Osteocyte (in vitro differentiated cells): Measurements from ENCODE around the gene ZNF784. TPM values are rescaled to one million over a fixed set of nuclear protein-coding genes. Genes with fewer than 3 reads are reported as not detected.

Experiments
- DNase-seq: peaks from one replicate; pipeline ENCODE4 v3.0.0; 2021; ENCODE audit warnings: mixed read lengths; ENCODE audit not compliant: unreplicated experiment; ENCODE audit errors: extremely low spot score
- H3K27ac Mint-ChIP-seq: one replicate; pipeline ENCODE4 v1.8.0; 2021; ENCODE audit warnings: mild to moderate bottlenecking, mixed read lengths; ENCODE audit not compliant: unreplicated experiment
- H3K27me3 Mint-ChIP-seq: one replicate; pipeline ENCODE4 v1.8.0; 2021; ENCODE audit warnings: mixed read lengths; ENCODE audit not compliant: unreplicated experiment
- H3K36me3 Mint-ChIP-seq: one replicate; pipeline ENCODE4 v1.8.0; 2021; ENCODE audit warnings: mixed read lengths; ENCODE audit not compliant: unreplicated experiment
- H3K4me1 Mint-ChIP-seq: one replicate; pipeline ENCODE4 v1.8.0; 2021; ENCODE audit warnings: mixed read lengths; ENCODE audit not compliant: unreplicated experiment
- H3K4me3 Mint-ChIP-seq: one replicate; pipeline ENCODE4 v1.8.0; 2021; ENCODE audit warnings: mild to moderate bottlenecking, moderate library complexity, mixed read lengths; ENCODE audit not compliant: unreplicated experiment
- H3K9me3 Mint-ChIP-seq: one replicate; pipeline ENCODE4 v1.8.0; 2021; ENCODE audit warnings: mixed read lengths; ENCODE audit not compliant: unreplicated experiment
- CTCF ChIP-seq: fragments of 200-600 bp; sonication (generic); IDR thresholded peaks from 2 replicates; pipeline ENCODE4 v1.5.0; 2021; ENCODE audit warnings: antibody characterized with exemption, mild to moderate bottlenecking, moderate library complexity
- total RNA-seq: library from RNA; stranded (reverse); gene quantifications from 2 replicates; pipeline ENCODE4 v1.2.1, GENCODE V29; 2021

Gene ZNF784
- total RNA-seq, 1 donor from 2014 or later: 9.6 TPM

- Mint-ChIP-seq H3K4me3 (peak overlapping the region; percentile 70), H3K36me3 (peaks cover 17% of the 10 kb centered on the region), H3K27ac (peak overlapping the region; percentile 78), H3K9me3 (no peaks in the 10 kb centered on the region), H3K27me3 (no peaks in the 10 kb centered on the region), H3K4me1 (peaks cover 25% of the 10 kb centered on the region)
- TF ChIP-seq CTCF: no peak
- no peak for DNase-seq
These were observed 23.7 kb downstream of the ZNF784 start for GRCh38 chr19:55600662-55601028.

GRCh38 chr19:55599842-55600661 lies 24.3 kb downstream of the ZNF784 start, which contains the start of gene ZNF524:
Gene ZNF524, plus strand, starts transcription at chr19:55600288. Its CDS starts 1,825 bp downstream, at chr19:55602113.
- no peaks in the 10 kb centered on the region for H3K9me3 Mint-ChIP-seq
- DNase-seq: peak; percentile 95
- TF ChIP-seq CTCF: no peak
- peak within 1 kb of the TSS; percentile 100 for H3K27ac Mint-ChIP-seq
- H3K36me3 Mint-ChIP-seq: peaks cover 22% of the 10 kb centered on the region
- peak within 1 kb of the TSS; percentile 96 for H3K4me3 Mint-ChIP-seq
- no peaks in the 10 kb centered on the region for H3K27me3 Mint-ChIP-seq
- peaks cover 25% of the 10 kb centered on the region for H3K4me1 Mint-ChIP-seq

GRCh38 chr19:55599468-55599841 lies 24.9 kb downstream of the ZNF784 start, which contains the start of gene FIZ1:
Gene FIZ1, minus strand, starts transcription at chr19:55599517. Its CDS starts 1,652 bp downstream, at chr19:55597865.
- H3K27ac Mint-ChIP-seq: peak within 1 kb of the TSS; percentile 100
- H3K4me3 Mint-ChIP-seq: peak within 1 kb of the TSS; percentile 96
- H3K9me3 Mint-ChIP-seq: no peaks in the 10 kb centered on the region
- H3K27me3 Mint-ChIP-seq: no peaks in the 10 kb centered on the region
- H3K36me3 Mint-ChIP-seq: peaks cover 27% of the 10 kb centered on the region
- peaks cover 20% of the 10 kb centered on the region for H3K4me1 Mint-ChIP-seq
- TF ChIP-seq CTCF: no peak
- peak; percentile 99 for DNase-seq

GRCh38 chr19:55598719-55599467 lies 25.5 kb downstream of the ZNF784 start:
- H3K27ac Mint-ChIP-seq: peak overlapping the region; percentile 100
- DNase-seq: peak; percentile 99
- H3K36me3 Mint-ChIP-seq: peaks cover 27% of the 10 kb centered on the region
- no peaks in the 10 kb centered on the region for H3K27me3 Mint-ChIP-seq
- no peak for TF ChIP-seq CTCF
- peak overlapping the region; percentile 96 for H3K4me3 Mint-ChIP-seq
- H3K4me1 Mint-ChIP-seq: peaks cover 17% of the 10 kb centered on the region
- no peaks in the 10 kb centered on the region for H3K9me3 Mint-ChIP-seq

- Mint-ChIP-seq H3K27ac (no peak overlapping the region), H3K9me3 (no peaks in the 10 kb centered on the region), H3K36me3 (peaks cover 31% of the 10 kb centered on the region), H3K27me3 (no peaks in the 10 kb centered on the region), H3K4me3 (no peak overlapping the region), H3K4me1 (peaks cover 14% of the 10 kb centered on the region)
- no peak for DNase-seq
- TF ChIP-seq CTCF: no peak
These were observed 26.3 kb downstream of the ZNF784 start for GRCh38 chr19:55598034-55598433.
